B cell (primary cell): ENCODE measurements around the gene ZNF506. TPM values are rescaled to one million over a fixed set of nuclear protein-coding genes. Genes with fewer than 3 reads are reported as not detected.

Experiments
- ATAC-seq: fragments of 200-7000 bp; cut with Tn5 transposase; one replicate; pipeline ENCODE4 v1.10.0; 2021; ENCODE audit warnings: low read depth, mild to moderate bottlenecking, moderate number of reproducible peaks, moderate library complexity
- CTCF ChIA-PET: fragments of 350-600 bp; sonication (Branson Sonifier 250); formaldehyde crosslinking; loops from one replicate; lab custom pipeline; 2021; ENCODE audit warnings: antibody characterized with exemption, inconsistent platforms; lab: Charles Lee
- POLR2A ChIA-PET: fragments of 350-600 bp; sonication (Branson Sonifier 250); formaldehyde crosslinking; loops from one replicate; lab custom pipeline; 2021; ENCODE audit warnings: antibody characterized with exemption; lab: Charles Lee
- DNase-seq: peaks from one replicate; pipeline ENCODE4 v3.0.0; 2013
- H2AFZ ChIP-seq: 2 replicates; pipeline ENCODE4 v1.6.1; 2012; ENCODE audit warnings: mild to moderate bottlenecking, low read depth, low read length; ENCODE audit not compliant: insufficient read depth, poor library complexity, severe bottlenecking
- H3K27ac ChIP-seq, 2 donors: 1 replicate in 1 of 2; 2 replicates in 1 of 2; pipeline ENCODE4 v1.5.1; 2012 to 2013; ENCODE audit warnings: low read length in 2 of 2, mild to moderate bottlenecking in 2 of 2, moderate library complexity in 1 of 2
- H3K27me3 ChIP-seq, 4 experiments: fragments of 200-600 bp in 1 of 4; sonication (generic) in 1 of 4; replicated peaks in 1 of 4; 1 replicate in 2 of 4; 2 replicates in 2 of 4; pipeline versions ENCODE4 v1.6.1 to v1.7.0; 2013 to 2016; ENCODE audit warnings: low read length in 3 of 4, mild to moderate bottlenecking in 2 of 4, mixed read lengths in 1 of 4, moderate library complexity in 1 of 4; ENCODE audit not compliant: insufficient read depth in 4 of 4, control insufficient read depth in 3 of 4; ENCODE audit errors: control extremely low read depth in 1 of 4
- H3K36me3 ChIP-seq, 2 experiments: replicated peaks in 1 of 2; 1 replicate in 1 of 2; 2 replicates in 1 of 2; pipeline versions ENCODE4 v1.6.1 to v1.7.1; 2013; ENCODE audit warnings: low read length in 1 of 2; ENCODE audit not compliant: insufficient read depth in 2 of 2, control insufficient read depth in 1 of 2; ENCODE audit errors: control extremely low read depth in 1 of 2, extremely low read depth in 1 of 2
- H3K4me1 ChIP-seq, 2 donors: fragments of 200-600 bp in 1 of 2; sonication (generic) in 1 of 2; 1 replicate in 1 of 2; 2 replicates in 1 of 2; pipeline versions ENCODE4 v1.5.1 to v1.6.1; 2013 to 2017; ENCODE audit warnings: low read length in 2 of 2; ENCODE audit not compliant: control insufficient read depth in 2 of 2, insufficient read depth in 2 of 2
- H3K4me2 ChIP-seq: replicated peaks from 2 replicates; pipeline ENCODE3; 2012; ENCODE audit warnings: mild to moderate bottlenecking, low read depth, low read length; ENCODE audit not compliant: poor library complexity, severe bottlenecking
- H3K4me3 ChIP-seq, 5 experiments: fragments of 200-600 bp in 1 of 5; sonication (generic) in 1 of 5; 1 replicate in 3 of 5; 2 replicates in 2 of 5; pipeline versions ENCODE4 v1.5.1 to v1.7.0; 2011 to 2016; ENCODE audit warnings: low read length in 4 of 5, mild to moderate bottlenecking in 4 of 5, low read depth in 2 of 5, control low read depth in 1 of 5, moderate library complexity in 1 of 5; ENCODE audit not compliant: insufficient read depth in 1 of 5; ENCODE audit errors: control extremely low read depth in 1 of 5, extremely low read depth in 1 of 5
- H3K79me2 ChIP-seq: fragments of 200-600 bp; sonication (generic); one replicate; pipeline ENCODE4 v1.6.0; 2016; ENCODE audit warnings: low read length; ENCODE audit not compliant: control insufficient read depth, insufficient read depth
- H3K9ac ChIP-seq: fragments of 200-600 bp; sonication (generic); 2 replicates; pipeline ENCODE4 v1.6.1; 2017; ENCODE audit warnings: mild to moderate bottlenecking, low read length, moderate library complexity
- H3K9me3 ChIP-seq, 3 donors: one replicate each; pipeline versions ENCODE4 v1.6.1 to v1.7.1; 2013; ENCODE audit warnings: low read length in 2 of 3; ENCODE audit not compliant: control insufficient read depth in 2 of 3, insufficient read depth in 1 of 3; ENCODE audit errors: control extremely low read depth in 1 of 3
- H4K20me1 ChIP-seq: 2 replicates; pipeline ENCODE4 v1.6.0; 2012; ENCODE audit warnings: mild to moderate bottlenecking, low read length; ENCODE audit not compliant: insufficient read depth, control insufficient read depth, poor library complexity, severe bottlenecking
- H3K27ac Mint-ChIP-seq: one replicate; pipeline ENCODE4 v1.8.0; 2021; ENCODE audit warnings: mixed read lengths
- H3K27me3 Mint-ChIP-seq: one replicate; pipeline ENCODE4 v1.8.0; 2021; ENCODE audit warnings: mixed read lengths
- H3K4me1 Mint-ChIP-seq: one replicate; pipeline ENCODE4 v1.8.0; 2021; ENCODE audit warnings: mixed read lengths
- H3K4me3 Mint-ChIP-seq: one replicate; pipeline ENCODE4 v1.8.0; 2021; ENCODE audit warnings: mixed read lengths
- H3K9me3 Mint-ChIP-seq: one replicate; pipeline ENCODE4 v1.8.0; 2022; ENCODE audit warnings: mixed read lengths; ENCODE audit not compliant: insufficient read depth
- EZH2 ChIP-seq: IDR thresholded peaks from 2 replicates; pipeline ENCODE4 v1.6.1; 2012; ENCODE audit warnings: borderline replicate concordance, low read depth, mild to moderate bottlenecking, moderate library complexity, low read length; ENCODE audit not compliant: insufficient read depth, poor library complexity, severe bottlenecking
- WGBS: methylation state at CpG from one replicate; pipeline ENCODE4 v1.1.5; 2013; ENCODE audit warnings: missing lambda C conversion rate; ENCODE audit not compliant: insufficient coverage; 5-methylcytosine and 5-hydroxymethylcytosine counted together
- intact Hi-C: fragments of 100-400 bp; cut with micrococcal nuclease; formaldehyde crosslinking; loops from one replicate; pipeline ENCODE4 v1.10.0; 2022
- polyA plus RNA-seq: library from polyadenylated mRNA; depleted of rRNA; stranded (reverse); fragments of >200 nt; gene quantifications from 2 replicates; pipeline ENCODE4 v1.2.3, GENCODE V29; 2012
- total RNA-seq, 2 donors: library from RNA; stranded (reverse); fragments of 120-200 nt in 1 of 2; gene quantifications; 1 replicate in 1 of 2; 2 replicates in 1 of 2; pipeline versions ENCODE4 v1.2.3 to v1.2.4, GENCODE V29; 2013 to 2022
- TF ChIP-seq, protein P1 (sequence below): fragments of 200-600 bp; IDR thresholded peaks from one replicate; pipeline ENCODE4 v1.8.0; 2022; ENCODE audit warnings: antibody characterized with exemption, mild to moderate bottlenecking

ZNF506 gene
- total and polyA plus RNA-seq, 2 donors (not counting 1 experiment from before 2014, with no cell fraction given): 25.6 to 67.6 TPM

DNA sequence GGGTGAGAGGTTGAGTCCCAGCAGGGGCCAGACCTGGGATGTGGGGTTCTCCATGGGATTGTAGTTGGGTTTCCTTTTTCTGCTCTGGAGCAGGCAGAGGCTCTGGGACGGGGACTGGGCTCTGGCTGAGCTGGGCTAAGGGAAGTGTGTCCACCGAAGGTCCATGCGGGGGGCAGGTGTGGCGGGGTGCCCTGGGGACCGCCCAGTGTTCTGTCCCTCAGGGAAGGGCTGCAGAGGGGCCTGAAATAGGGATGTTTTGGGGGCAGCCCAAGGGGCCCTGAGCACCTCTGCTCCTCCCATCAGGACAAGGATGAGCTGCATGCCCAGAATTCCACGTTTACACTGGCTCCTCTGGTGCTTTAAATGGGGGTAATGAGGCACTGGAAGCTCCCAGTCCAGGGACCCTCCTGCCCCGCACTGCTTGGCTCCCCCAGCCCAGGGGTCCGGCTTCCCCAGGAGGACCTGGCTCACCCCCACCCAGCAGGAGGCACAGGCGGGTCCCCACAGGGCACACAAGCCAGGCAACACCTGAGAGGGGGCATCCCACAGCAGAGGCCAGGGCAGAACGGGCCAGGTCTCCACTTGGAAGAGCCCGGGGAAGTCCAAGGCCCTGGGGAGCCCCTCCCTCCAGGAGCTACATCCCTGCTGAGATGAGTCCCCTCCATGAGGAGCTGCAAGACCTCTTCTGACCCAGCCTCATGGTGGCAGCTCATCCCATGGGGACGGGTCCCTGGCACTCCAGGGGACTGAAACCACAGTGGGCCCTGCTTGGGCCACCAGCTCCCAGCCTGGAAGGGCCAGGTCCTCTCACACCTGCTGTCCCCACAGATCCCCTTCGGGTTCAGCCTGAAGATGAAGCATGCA is 74.0 kb downstream of the ZNF506 start:
- H3K27ac Mint-ChIP-seq: no peak overlapping the region
- H3K4me1 Mint-ChIP-seq: no peaks in the 10 kb centered on the region
- no peak for TF ChIP-seq EZH2
- TF ChIP-seq, protein P1, sequence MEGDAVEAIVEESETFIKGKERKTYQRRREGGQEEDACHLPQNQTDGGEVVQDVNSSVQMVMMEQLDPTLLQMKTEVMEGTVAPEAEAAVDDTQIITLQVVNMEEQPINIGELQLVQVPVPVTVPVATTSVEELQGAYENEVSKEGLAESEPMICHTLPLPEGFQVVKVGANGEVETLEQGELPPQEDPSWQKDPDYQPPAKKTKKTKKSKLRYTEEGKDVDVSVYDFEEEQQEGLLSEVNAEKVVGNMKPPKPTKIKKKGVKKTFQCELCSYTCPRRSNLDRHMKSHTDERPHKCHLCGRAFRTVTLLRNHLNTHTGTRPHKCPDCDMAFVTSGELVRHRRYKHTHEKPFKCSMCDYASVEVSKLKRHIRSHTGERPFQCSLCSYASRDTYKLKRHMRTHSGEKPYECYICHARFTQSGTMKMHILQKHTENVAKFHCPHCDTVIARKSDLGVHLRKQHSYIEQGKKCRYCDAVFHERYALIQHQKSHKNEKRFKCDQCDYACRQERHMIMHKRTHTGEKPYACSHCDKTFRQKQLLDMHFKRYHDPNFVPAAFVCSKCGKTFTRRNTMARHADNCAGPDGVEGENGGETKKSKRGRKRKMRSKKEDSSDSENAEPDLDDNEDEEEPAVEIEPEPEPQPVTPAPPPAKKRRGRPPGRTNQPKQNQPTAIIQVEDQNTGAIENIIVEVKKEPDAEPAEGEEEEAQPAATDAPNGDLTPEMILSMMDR: no peak
- no peak for DNase-seq
- intact Hi-C loops: no loop called here
- Histone ChIP-seq H3K27ac (no peak overlapping the region), H3K27me3 (no peaks in the 10 kb centered on the region), H2AFZ (no peak overlapping the region), H3K9me3 (peaks cover 0 to 15% (median 0%) of the 10 kb centered on the region in 3 donors), H3K4me3 (no peak overlapping the region), H3K4me1 (peaks cover 0 to 3% of the 10 kb centered on the region in 2 donors), H3K9ac (no peak overlapping the region), H3K4me2 (no peak overlapping the region), H4K20me1 (no peaks in the 10 kb centered on the region), H3K79me2 (no peaks in the 10 kb centered on the region), H3K36me3 (no peaks in the 10 kb centered on the region)
- WGBS: 88% methylated on average over 13 of the region's 13 CpGs
- CTCF ChIA-PET: interaction anchor here (0.5 kb wide), 1 partner anchor 10 kb away, joined by 5 read pairs; no protein-coding TSS in a partner anchor
- POLR2A ChIA-PET: no interaction called here
- no peak overlapping the region for H3K4me3 Mint-ChIP-seq
- no peak for ATAC-seq
- no peaks in the 10 kb centered on the region for H3K27me3 Mint-ChIP-seq
- peaks cover 4% of the 10 kb centered on the region for H3K9me3 Mint-ChIP-seq
